ENCODE results near the gene TANGO6. TPM values are rescaled to one million over a fixed set of nuclear protein-coding genes. Genes with fewer than 3 reads are reported as not detected.
"Not testable (repeated sequence)": the region's sequence is repeated elsewhere in the genome, so short reads cannot be mapped to it uniquely, and the experiment has no call there.

The TANGO6 gene
- total RNA-seq, 2 donors from 2014 or later = 20.0 to 24.8 TPM

DNA sequence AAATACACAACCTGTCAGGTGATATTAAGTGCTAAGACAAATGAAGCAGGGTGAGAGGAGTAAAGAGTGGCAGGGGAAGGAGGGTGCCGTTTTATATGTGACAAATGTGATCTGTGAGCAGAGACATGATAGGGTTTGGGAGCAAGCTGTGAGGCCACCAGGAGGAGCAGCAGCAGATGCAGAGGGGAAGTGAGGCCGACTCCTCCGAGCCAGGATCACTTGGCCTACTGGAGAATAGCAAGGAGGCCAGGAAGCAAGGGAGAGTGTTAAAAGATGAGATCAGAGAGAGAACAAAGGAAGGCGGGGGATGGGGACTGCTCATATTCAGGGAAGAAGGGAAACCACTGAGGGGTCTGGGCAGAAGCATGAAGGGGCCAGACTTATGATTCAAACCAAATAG is 129.4 kb downstream of the TANGO6 start:
- no peak overlapping the region for H3K4me3 Mint-ChIP-seq
- no peak for DNase-seq

DNA sequence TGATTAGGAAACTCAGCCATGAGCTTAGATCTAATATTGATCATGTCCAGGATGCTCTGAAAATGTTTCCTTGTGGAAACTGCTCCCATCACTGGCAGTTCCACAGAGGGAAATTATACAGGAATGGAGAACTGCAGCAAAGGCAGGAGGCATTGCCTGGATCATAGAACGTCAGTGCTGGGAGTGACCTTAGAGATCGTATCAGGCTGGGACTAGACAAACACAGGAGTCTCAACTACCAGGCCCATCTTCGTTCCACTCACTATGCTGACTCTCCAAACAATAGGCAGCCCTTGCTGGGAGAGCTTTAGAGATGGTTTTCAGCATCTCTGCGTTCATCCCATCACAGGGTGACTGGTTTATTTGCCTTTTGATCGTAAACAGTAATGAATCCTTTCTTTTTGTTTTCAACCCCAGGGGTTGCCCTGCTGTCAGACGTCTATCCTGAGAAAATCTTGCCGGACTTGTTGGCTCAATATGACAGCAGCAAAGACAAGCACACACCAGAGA is 130.3 kb downstream of the TANGO6 start:
- no peaks in the 10 kb centered on the region for H3K27me3 Mint-ChIP-seq (ENCODE audit: low read depth)
- H3K9me3 Mint-ChIP-seq = no peaks in the 10 kb centered on the region
- no peak overlapping the region for H3K27ac Mint-ChIP-seq
- no peak for ATAC-seq (replicated peaks in 1 of 2)
- no peak for DNase-seq
- no peak overlapping the region for H3K4me3 Mint-ChIP-seq
- peaks cover 3 to 5% of the 10 kb centered on the region in 2 donors for H3K36me3 Mint-ChIP-seq (ENCODE audit: insufficient read depth in 2 of 2)
- no peaks in the 10 kb centered on the region for H3K4me1 Mint-ChIP-seq (ENCODE audit: low read depth)

More for the DNA sequence above, 129.4 kb downstream of the TANGO6 start:
- H3K4me1 Mint-ChIP-seq (ENCODE audit: low read depth) = no peaks in the 10 kb centered on the region
- peaks cover 0 to 5% of the 10 kb centered on the region in 2 donors for H3K36me3 Mint-ChIP-seq (ENCODE audit: insufficient read depth in 2 of 2)
- no peaks in the 10 kb centered on the region for H3K9me3 Mint-ChIP-seq
- H3K27me3 Mint-ChIP-seq (ENCODE audit: low read depth) = no peaks in the 10 kb centered on the region
- no peak for ATAC-seq (replicated peaks in 1 of 2)
- no peak overlapping the region for H3K27ac Mint-ChIP-seq

DNA sequence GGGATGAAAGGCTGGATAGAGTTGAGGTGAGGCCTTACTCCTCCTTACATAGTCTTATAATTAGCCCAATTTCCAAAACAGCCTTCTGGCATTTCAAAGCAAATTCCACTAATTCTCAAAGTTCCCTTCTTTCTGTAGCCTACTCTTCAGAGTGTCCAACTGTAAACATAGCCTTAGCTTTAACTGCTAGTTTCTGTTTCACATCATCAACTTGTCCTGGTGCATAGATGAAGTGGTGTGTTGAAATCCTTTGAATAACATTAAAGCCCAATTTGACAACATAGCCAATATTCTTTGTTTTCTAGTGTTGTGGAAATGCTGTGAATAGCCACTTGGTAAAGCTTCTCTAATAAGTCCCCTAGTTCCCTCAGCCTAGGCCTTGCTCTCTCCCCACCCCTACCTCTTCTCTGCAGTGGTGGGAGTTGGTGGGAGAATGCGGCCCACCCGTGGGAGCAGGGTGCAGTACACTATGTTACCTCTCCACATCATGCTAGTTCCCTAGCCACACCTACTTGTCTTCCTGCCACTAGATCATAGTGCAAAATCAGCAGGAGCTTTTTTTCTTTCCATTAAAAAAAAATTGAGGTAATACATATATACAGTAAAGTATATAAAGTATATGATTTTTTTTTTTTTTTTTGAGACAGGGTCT is 135.1 kb downstream of the TANGO6 start:
- DNase-seq (no peak), ATAC-seq (replicated peaks in 1 of 2) (no peak)
- H3K27ac Mint-ChIP-seq = no peak overlapping the region
- H3K36me3 Mint-ChIP-seq (ENCODE audit: insufficient read depth in 2 of 2) = peaks cover 4 to 6% of the 10 kb centered on the region in 2 donors
- H3K9me3 Mint-ChIP-seq = no peaks in the 10 kb centered on the region
- no peak overlapping the region for H3K4me3 Mint-ChIP-seq
- no peaks in the 10 kb centered on the region for H3K27me3 Mint-ChIP-seq (ENCODE audit: low read depth)
- no peaks in the 10 kb centered on the region for H3K4me1 Mint-ChIP-seq (ENCODE audit: low read depth)

DNA sequence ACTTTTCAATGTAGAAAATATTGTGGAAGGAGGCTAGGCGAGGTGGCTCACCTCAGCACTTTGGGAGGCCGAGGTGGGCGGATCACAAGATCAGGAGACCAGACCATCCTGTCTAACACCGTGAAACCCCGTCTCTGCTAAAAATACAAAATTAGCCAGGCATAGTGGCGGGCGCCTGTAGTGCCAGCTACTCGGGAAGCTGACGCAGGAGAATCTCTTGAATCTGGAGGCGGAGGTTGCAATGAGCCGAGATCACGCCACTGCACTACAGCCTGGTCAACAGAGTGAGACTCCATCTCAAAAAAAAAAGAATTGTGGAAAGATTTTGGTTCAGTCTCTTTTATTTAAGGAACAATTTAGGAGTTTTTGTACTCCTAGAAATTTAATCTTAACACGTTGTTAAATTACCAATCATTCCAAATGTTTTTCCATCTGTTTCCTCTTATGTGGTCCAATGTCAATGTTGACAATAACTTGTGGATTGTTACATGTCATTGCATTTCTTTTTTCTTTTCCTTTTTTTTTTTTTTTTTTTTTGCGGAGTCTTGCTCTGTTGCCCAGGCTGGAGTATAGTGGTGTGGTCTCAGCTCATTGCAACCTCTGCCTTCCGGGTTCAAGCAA is 137.5 kb downstream of the TANGO6 start:
- Mint-ChIP-seq H3K4me1 (ENCODE audit: low read depth) (no peaks in the 10 kb centered on the region), H3K9me3 (no peaks in the 10 kb centered on the region), H3K4me3 (no peak overlapping the region), H3K36me3 (ENCODE audit: insufficient read depth in 2 of 2) (peaks cover 1 to 4% of the 10 kb centered on the region in 2 donors), H3K27me3 (ENCODE audit: low read depth) (no peaks in the 10 kb centered on the region), H3K27ac (no peak overlapping the region)
- DNase-seq (no peak), ATAC-seq (replicated peaks in 1 of 2) (no peak)

DNA sequence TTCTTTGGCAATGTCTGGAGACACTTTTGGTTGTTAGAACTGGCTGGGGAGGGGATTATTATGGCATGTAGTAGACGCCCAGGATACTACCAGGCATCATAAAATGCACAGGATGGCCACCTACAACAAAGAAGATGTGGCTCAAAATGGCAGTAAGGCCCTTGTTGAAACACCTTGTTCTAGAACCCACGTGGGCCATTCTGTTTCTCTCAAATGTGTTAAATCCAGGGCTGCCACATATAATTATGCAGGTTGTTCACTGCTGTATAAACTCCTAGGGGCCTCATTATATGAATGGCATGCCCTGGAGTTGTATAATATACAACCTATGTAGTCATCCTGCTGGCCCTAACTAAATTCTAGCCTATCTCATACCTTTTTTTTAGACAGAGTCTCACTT is 138.6 kb downstream of the TANGO6 start:
- H3K36me3 Mint-ChIP-seq (ENCODE audit: insufficient read depth in 2 of 2) = peaks cover 1 to 4% of the 10 kb centered on the region in 2 donors

DNA sequence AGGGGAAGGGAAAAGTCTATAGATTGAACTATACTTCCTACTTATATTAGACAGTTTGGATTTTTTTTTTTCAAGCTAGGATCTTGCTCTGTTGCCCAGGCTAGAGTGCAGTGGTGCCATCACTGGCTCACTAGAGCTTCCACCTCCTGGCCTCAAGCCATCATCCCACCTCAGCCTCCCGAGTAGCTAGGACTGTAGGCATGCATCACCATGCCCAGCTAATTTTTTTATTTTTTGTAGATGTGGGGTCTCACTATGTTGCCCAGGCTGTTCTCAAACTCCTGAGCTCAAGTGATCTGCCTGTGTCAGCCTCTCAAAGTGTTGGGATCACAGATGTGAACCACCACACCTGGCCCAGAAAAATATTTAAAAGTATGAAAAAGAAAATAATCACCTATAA is 141.1 kb downstream of the TANGO6 start:
- Mint-ChIP-seq H3K36me3 (ENCODE audit: insufficient read depth in 2 of 2) (peaks cover 1 to 2% of the 10 kb centered on the region in 2 donors), H3K4me3 (no peak overlapping the region), H3K4me1 (ENCODE audit: low read depth) (no peaks in the 10 kb centered on the region), H3K27me3 (ENCODE audit: low read depth) (no peaks in the 10 kb centered on the region), H3K27ac (no peak overlapping the region), H3K9me3 (no peaks in the 10 kb centered on the region)
- no peak for DNase-seq
- ATAC-seq (replicated peaks in 1 of 2) = no peak

More for the DNA sequence above, 138.6 kb downstream of the TANGO6 start:
- no peaks in the 10 kb centered on the region for H3K4me1 Mint-ChIP-seq (ENCODE audit: low read depth)
- DNase-seq = no peak
- ATAC-seq (replicated peaks in 1 of 2) = no peak
- H3K4me3 Mint-ChIP-seq = no peak overlapping the region
- H3K27ac Mint-ChIP-seq = no peak overlapping the region
- no peaks in the 10 kb centered on the region for H3K9me3 Mint-ChIP-seq
- H3K27me3 Mint-ChIP-seq (ENCODE audit: low read depth) = no peaks in the 10 kb centered on the region

DNA sequence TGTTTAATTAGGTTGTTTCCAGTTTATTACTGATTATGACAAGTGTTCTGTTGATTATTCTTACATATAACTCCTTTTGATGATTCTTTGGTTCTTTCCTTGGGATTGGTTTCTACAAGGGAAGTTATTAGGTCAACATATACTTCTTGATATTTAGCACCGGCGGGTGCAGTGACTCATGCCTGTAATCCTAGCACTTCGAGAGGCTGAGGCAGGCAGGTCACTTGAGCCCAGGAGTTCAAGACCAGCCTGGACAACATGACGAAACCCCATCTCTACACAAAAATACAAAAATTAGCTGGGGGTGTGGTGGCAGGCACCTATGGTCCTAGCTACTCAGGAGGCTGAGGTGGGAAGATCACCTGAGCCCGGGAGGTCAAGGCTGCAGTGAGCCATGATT is 141.9 kb downstream of the TANGO6 start:
- no peak for DNase-seq
- no peaks in the 10 kb centered on the region for H3K27me3 Mint-ChIP-seq (ENCODE audit: low read depth)
- H3K4me1 Mint-ChIP-seq (ENCODE audit: low read depth) = no peaks in the 10 kb centered on the region
- no peak for ATAC-seq (replicated peaks in 1 of 2)
- no peaks in the 10 kb centered on the region for H3K36me3 Mint-ChIP-seq (ENCODE audit: insufficient read depth in 2 of 2)
- H3K27ac Mint-ChIP-seq = no peak overlapping the region
- no peaks in the 10 kb centered on the region for H3K9me3 Mint-ChIP-seq
- H3K4me3 Mint-ChIP-seq = no peak overlapping the region

DNA sequence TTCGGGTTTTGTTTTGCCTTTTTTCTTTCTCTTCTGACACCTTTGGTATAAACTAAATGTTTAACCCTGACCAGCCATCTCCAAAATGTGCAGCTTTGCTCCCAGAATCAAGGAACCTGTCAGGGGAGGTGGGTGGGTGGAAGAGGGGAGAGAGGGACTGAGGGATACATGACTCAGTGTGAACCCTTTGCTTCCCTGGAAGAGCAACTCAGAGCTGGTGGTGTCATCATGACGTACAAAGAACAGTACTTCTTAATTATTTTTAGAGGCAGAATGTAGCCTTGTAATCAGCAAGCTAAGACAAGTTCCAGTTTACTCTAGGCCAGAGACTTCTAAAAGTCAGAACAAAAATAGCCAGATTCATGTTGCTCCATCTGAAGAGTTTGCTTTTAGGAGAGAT is 142.5 kb downstream of the TANGO6 start:
- ATAC-seq (replicated peaks in 1 of 2) = no peak
- H3K9me3 Mint-ChIP-seq = no peaks in the 10 kb centered on the region
- H3K4me1 Mint-ChIP-seq (ENCODE audit: low read depth) = no peaks in the 10 kb centered on the region
- no peaks in the 10 kb centered on the region for H3K36me3 Mint-ChIP-seq (ENCODE audit: insufficient read depth in 2 of 2)
- no peak for DNase-seq
- H3K27ac Mint-ChIP-seq = no peak overlapping the region
- no peak overlapping the region for H3K4me3 Mint-ChIP-seq
- no peaks in the 10 kb centered on the region for H3K27me3 Mint-ChIP-seq (ENCODE audit: low read depth)

DNA sequence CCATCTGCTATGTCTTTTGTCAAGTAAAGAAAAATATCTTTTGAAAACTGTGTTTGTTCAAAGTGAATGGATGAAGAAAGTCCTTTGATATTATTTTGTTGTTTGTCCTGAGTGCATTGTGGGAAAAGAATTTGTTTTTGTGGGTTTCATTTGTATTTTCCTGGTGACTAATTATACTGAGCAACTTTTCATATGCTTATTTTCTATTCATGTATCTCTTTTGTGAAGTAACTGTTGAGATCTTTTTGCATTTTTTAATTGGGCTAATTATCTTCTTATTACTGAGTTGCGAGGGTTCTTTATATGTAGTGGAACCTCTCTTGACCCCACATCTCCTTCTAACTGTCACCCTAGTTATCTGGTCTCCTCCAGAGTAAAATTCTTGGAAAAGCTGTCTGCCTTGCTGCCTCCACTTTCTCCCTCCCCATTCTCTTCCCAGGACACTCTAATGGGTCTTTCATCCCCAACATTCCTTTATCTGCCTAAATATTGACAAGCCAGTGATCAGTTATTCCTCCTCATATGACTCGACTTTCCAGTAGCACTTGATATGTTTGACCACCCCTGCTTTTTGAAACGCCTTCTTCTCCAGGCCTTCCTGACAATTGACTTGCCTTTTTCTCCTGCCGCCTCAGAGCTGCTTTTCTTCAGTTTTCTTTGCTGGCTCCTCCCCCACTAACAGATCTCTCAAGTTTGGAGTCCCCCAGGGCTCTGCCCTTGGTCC is 144.6 kb downstream of the TANGO6 start:
- Mint-ChIP-seq H3K27ac (no peak overlapping the region), H3K4me3 (no peak overlapping the region), H3K36me3 (ENCODE audit: insufficient read depth in 2 of 2) (no peaks in the 10 kb centered on the region), H3K9me3 (no peaks in the 10 kb centered on the region), H3K4me1 (ENCODE audit: low read depth) (no peaks in the 10 kb centered on the region), H3K27me3 (ENCODE audit: low read depth) (no peaks in the 10 kb centered on the region)
- no peak for DNase-seq
- ATAC-seq (replicated peaks in 1 of 2) = no peak

DNA sequence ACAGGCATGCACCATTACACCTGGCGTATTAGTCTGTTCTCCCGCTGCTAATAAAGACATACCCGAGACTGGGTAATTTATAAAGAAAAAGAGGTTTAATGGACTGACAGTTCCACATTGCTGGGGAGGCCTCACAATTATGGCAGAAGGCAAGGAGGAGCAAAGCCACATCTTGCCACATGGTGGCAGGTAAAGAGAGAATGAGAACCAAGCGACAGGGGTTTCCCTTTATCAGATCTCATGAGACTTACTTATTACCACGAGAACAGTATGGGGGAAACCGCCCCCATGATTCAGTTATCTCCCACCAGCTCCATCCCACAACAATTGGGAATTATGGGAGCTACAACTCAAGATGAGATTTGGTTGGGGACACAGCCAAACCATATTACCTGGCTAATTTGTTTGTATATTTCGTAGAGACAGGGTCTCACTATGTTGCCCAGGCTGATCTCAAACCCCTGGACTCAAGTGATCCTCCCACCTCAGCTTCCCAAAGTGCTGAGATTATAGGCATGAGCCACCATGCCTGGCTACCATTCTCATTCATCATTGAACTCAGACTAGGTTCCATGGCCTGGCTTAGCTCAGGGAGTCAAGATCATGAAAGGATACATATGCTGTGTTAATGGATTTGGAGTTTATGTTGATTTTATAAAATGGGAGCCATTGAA is 147.0 kb downstream of the TANGO6 start:
- not testable (repeated sequence) for ATAC-seq (replicated peaks in 1 of 2); H3K9me3 Mint-ChIP-seq; H3K27ac Mint-ChIP-seq; H3K36me3 Mint-ChIP-seq (ENCODE audit: insufficient read depth in 2 of 2); H3K27me3 Mint-ChIP-seq (ENCODE audit: low read depth); DNase-seq; H3K4me1 Mint-ChIP-seq (ENCODE audit: low read depth); H3K4me3 Mint-ChIP-seq

DNA sequence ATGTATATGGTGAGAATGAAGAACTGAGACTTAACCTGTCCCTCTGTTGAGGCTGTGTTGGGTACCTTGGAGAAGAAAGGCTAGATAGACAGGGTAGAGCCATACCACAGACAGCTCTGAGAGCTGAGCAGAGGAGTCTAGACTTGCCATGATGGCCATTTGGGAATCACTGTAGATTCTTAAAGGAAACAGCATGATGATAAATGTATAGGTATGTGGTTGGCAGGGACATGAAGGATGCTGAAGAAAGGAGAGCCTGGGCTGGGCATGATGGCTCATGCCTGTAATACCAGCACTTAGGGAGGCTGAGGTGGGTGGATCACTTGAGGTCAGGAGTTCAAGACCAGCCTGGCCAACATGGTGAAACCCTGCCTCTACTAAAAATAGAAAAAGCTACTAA is 147.7 kb downstream of the TANGO6 start:
- ATAC-seq (replicated peaks in 1 of 2) (no peak), DNase-seq (no peak)
- Mint-ChIP-seq H3K27me3 (ENCODE audit: low read depth) (no peaks in the 10 kb centered on the region), H3K36me3 (ENCODE audit: insufficient read depth in 2 of 2) (no peaks in the 10 kb centered on the region), H3K9me3 (no peaks in the 10 kb centered on the region), H3K4me3 (no peak overlapping the region), H3K4me1 (ENCODE audit: low read depth) (no peaks in the 10 kb centered on the region), H3K27ac (no peak overlapping the region)

DNA sequence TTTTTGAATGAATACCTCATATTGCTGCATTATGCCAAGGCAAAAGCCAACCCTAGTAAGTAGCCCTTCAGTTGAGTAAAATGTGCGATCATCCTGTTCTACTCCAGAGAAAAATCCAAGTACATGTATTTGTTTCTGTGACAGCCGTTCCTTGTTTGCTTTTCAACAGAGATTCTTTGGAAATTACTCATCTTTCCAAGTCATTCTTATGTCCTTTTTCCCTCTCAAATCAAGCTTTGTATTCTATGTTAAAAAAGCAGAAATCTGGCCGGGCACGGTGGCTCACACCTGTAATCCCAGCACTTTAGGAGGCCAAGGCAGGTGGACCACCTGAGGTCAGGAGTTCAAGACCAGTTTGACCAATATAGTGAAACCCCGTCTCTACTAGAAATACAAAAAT is 149.2 kb downstream of the TANGO6 start:
- DNase-seq (no peak), ATAC-seq (replicated peaks in 1 of 2) (no peak)
- Mint-ChIP-seq H3K9me3 (no peaks in the 10 kb centered on the region), H3K27me3 (ENCODE audit: low read depth) (no peaks in the 10 kb centered on the region), H3K36me3 (ENCODE audit: insufficient read depth in 2 of 2) (no peaks in the 10 kb centered on the region), H3K4me1 (ENCODE audit: low read depth) (no peaks in the 10 kb centered on the region), H3K4me3 (no peak overlapping the region), H3K27ac (no peak overlapping the region)

DNA sequence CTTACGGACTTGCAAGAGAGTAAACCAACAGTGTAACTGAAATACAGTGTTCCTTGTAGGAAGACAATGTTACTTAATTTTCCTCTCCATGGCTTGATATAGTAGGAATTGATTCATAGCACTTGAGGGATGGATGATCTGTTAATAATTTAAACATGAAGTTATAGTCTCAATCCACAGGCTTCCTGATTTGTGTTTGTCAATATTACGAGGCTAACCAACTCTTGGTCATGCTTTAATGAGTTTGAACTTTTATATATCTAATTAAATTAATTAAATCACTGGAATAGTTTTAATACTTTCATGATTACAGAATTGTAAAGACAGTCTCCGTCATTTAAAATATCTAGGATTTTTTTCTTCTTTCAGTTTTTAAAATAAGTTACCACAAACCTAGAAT is 150.1 kb downstream of the TANGO6 start:
- DNase-seq (no peak), ATAC-seq (replicated peaks in 1 of 2) (no peak)
- H3K4me3 Mint-ChIP-seq = no peak overlapping the region
- H3K36me3 Mint-ChIP-seq (ENCODE audit: insufficient read depth in 2 of 2) = no peaks in the 10 kb centered on the region
- no peaks in the 10 kb centered on the region for H3K27me3 Mint-ChIP-seq (ENCODE audit: low read depth)
- H3K9me3 Mint-ChIP-seq = no peaks in the 10 kb centered on the region
- no peak overlapping the region for H3K27ac Mint-ChIP-seq
- H3K4me1 Mint-ChIP-seq (ENCODE audit: low read depth) = no peaks in the 10 kb centered on the region

Data from activated T-cell treated with anti-CD3 and anti-CD28 coated beads, Interleukin-2, amount 50 U/mL, for 72 hours (primary cell).